GM21786 (cell line): ENCODE results near the gene CFAP100.

Experiments
- ATAC-seq: cut with Tn5 transposase; IDR thresholded peaks from one replicate; pipeline ENCODE4 v1.9.1; 2021; ENCODE audit not compliant: unreplicated experiment

CFAP100 gene

GRCh38 chr3:126419886-126420786 is 25.4 kb downstream of the CFAP100 start:
- no peak for ATAC-seq

- ATAC-seq: no peak
These were observed 26.9 kb downstream of the CFAP100 start for GRCh38 chr3:126421573-126422119.

GRCh38 chr3:126422121-126422520 is 27.4 kb downstream of the CFAP100 start:
- ATAC-seq: no peak

GRCh38 chr3:126422571-126423091 is 27.9 kb downstream of the CFAP100 start:
- no peak for ATAC-seq

GRCh38 chr3:126423191-126424038 is 28.7 kb downstream of the CFAP100 start:
- no peak for ATAC-seq

GRCh38 chr3:126424039-126424717 is 29.5 kb downstream of the CFAP100 start:
- no peak for ATAC-seq

- ATAC-seq: no peak
These were observed 30.0 kb downstream of the CFAP100 start for GRCh38 chr3:126424751-126425150.

GRCh38 chr3:126431103-126431534 is 36.4 kb downstream of the CFAP100 start:
- peak; percentile 75 for ATAC-seq

GRCh38 chr3:126432361-126433104 is 37.8 kb downstream of the CFAP100 start:
- no peak for ATAC-seq

- no peak for ATAC-seq
These were observed 38.4 kb downstream of the CFAP100 start for GRCh38 chr3:126433105-126433430.

- no peak for ATAC-seq
These were observed 39.0 kb downstream of the CFAP100 start for GRCh38 chr3:126433496-126434263.

GRCh38 chr3:126434264-126434590 is 39.5 kb downstream of the CFAP100 start:
- no peak for ATAC-seq

GRCh38 chr3:126434931-126435411 is 40.3 kb downstream of the CFAP100 start:
- ATAC-seq: no peak

GRCh38 chr3:126435456-126436315 is 41.0 kb downstream of the CFAP100 start:
- no peak for ATAC-seq

GRCh38 chr3:126436826-126437717 is 42.4 kb downstream of the CFAP100 start:
- no peak for ATAC-seq

GRCh38 chr3:126438186-126438585 is 43.5 kb downstream of the CFAP100 start:
- no peak for ATAC-seq

- no peak for ATAC-seq
These were observed 44.0 kb downstream of the CFAP100 start for GRCh38 chr3:126438746-126439145.
